IMR-90 (cell line): ENCODE measurements around the gene COL4A2. TPM values are rescaled to one million over a fixed set of nuclear protein-coding genes. Genes with fewer than 3 reads are reported as not detected.

Experiments
- ATAC-seq: fragments of 200-7000 bp; cut with Tn5 transposase; 2 replicates; pipeline ENCODE4 v1.9.1; 2020; ENCODE audit warnings: low read depth, mild to moderate bottlenecking, moderate library complexity
- BruUV-seq: library from RNA; stranded (reverse); fragments of 400-500 nt; replicated peaks from 2 replicates; lab custom pipeline; 2021; lab: Mats Ljungman, UMichigan
- CTCF ChIA-PET: fragments of 300-600 bp; formaldehyde crosslinking; extraction: SDS; loops from one replicate; lab custom pipeline; 2021; ENCODE audit warnings: antibody characterized with exemption; lab: Yijun Ruan, JAX
- POLR2A ChIA-PET: fragments of 300-600 bp; sonication (Branson Sonifier 250); formaldehyde crosslinking; loops from one replicate; lab custom pipeline; 2022; ENCODE audit warnings: antibody characterized with exemption; ENCODE audit not compliant: unreplicated experiment; lab: Charles Lee
- DNase-seq: peaks from one replicate; pipeline ENCODE4 v3.0.0; 2013
- H2AFZ ChIP-seq: replicated peaks from 2 replicates; pipeline ENCODE3; 2013; ENCODE audit warnings: low read length, mild to moderate bottlenecking; ENCODE audit not compliant: poor library complexity
- H2AK5ac ChIP-seq: 2 replicates; pipeline ENCODE4 v1.6.1; 2013; ENCODE audit warnings: low read depth, low read length, inconsistent platforms
- H2AK9ac ChIP-seq: replicated peaks from 2 replicates; pipeline ENCODE3; 2013; ENCODE audit warnings: mild to moderate bottlenecking, low read depth, low read length, moderate library complexity; ENCODE audit not compliant: poor library complexity
- H2BK120ac ChIP-seq: 2 replicates; pipeline ENCODE4 v1.6.1; 2013; ENCODE audit warnings: low read depth, low read length, inconsistent platforms
- H2BK15ac ChIP-seq: 3 replicates; pipeline ENCODE4 v1.6.1; 2013; ENCODE audit warnings: low read depth, low read length, inconsistent platforms
- H2BK20ac ChIP-seq: 2 replicates; pipeline ENCODE4 v1.6.1; 2013; ENCODE audit warnings: low read depth, mild to moderate bottlenecking, inconsistent platforms, low read length, moderate library complexity
- H2BK5ac ChIP-seq: 2 replicates; pipeline ENCODE4 v1.6.1; 2013; ENCODE audit warnings: mild to moderate bottlenecking, low read depth, low read length, inconsistent platforms; ENCODE audit not compliant: poor library complexity, severe bottlenecking
- H3K14ac ChIP-seq: replicated peaks from 2 replicates; pipeline ENCODE4 v1.6.1; 2013; ENCODE audit warnings: low read depth, low read length, inconsistent platforms
- H3K18ac ChIP-seq: 2 replicates; pipeline ENCODE4 v1.6.1; 2013; ENCODE audit warnings: low read depth, low read length, control low read depth
- H3K23ac ChIP-seq: 2 replicates; pipeline ENCODE4 v1.6.1; 2013; ENCODE audit warnings: low read depth, low read length, inconsistent platforms
- H3K27ac ChIP-seq: 2 replicates; pipeline ENCODE4 v1.5.1; 2013; ENCODE audit warnings: mild to moderate bottlenecking, control low read depth, low read length; ENCODE audit not compliant: insufficient read depth
- H3K27me3 ChIP-seq: 2 replicates; pipeline ENCODE4 v1.6.1; 2013; ENCODE audit warnings: low read length; ENCODE audit not compliant: control insufficient read depth, insufficient read depth
- H3K36me3 ChIP-seq: 2 replicates; pipeline ENCODE4 v1.6.1; 2013; ENCODE audit warnings: low read length, mixed read lengths; ENCODE audit not compliant: control insufficient read depth, insufficient read depth
- H3K4ac ChIP-seq: 2 replicates; pipeline ENCODE4 v1.6.1; 2013; ENCODE audit warnings: low read depth, low read length, inconsistent platforms
- H3K4me1 ChIP-seq: 2 replicates; pipeline ENCODE4 v1.6.1; 2013; ENCODE audit warnings: low read length, mixed read lengths; ENCODE audit not compliant: control insufficient read depth, insufficient read depth
- H3K4me2 ChIP-seq: 2 replicates; pipeline ENCODE4 v1.6.1; 2013; ENCODE audit warnings: low read depth, mild to moderate bottlenecking, control low read depth, low read length, moderate library complexity
- H3K4me3 ChIP-seq: 2 replicates; pipeline ENCODE4 v1.5.1; 2013; ENCODE audit warnings: low read depth, mild to moderate bottlenecking, control low read depth, low read length, moderate library complexity; ENCODE audit not compliant: insufficient read depth
- H3K56ac ChIP-seq: 2 replicates; pipeline ENCODE4 v1.6.1; 2013; ENCODE audit warnings: low read length, inconsistent platforms; ENCODE audit not compliant: insufficient read depth; ENCODE audit errors: extremely low read depth
- H3K79me1 ChIP-seq, 2 experiments: 2 replicates each; pipeline ENCODE4 v1.6.1; 2013; ENCODE audit warnings: low read length in 2 of 2, inconsistent platforms in 1 of 2, low read depth in 1 of 2
- H3K9ac ChIP-seq: 2 replicates; pipeline ENCODE4 v1.6.1; 2013; ENCODE audit warnings: low read depth, low read length, control low read depth
- H3K9me1 ChIP-seq: 2 replicates; pipeline ENCODE4 v1.6.1; 2013; ENCODE audit warnings: low read length, inconsistent platforms; ENCODE audit not compliant: insufficient read depth
- H3K9me3 ChIP-seq: 2 replicates; pipeline ENCODE4 v1.6.1; 2013; ENCODE audit warnings: low read length; ENCODE audit not compliant: control insufficient read depth, insufficient read depth
- H4K20me1 ChIP-seq: 2 replicates; pipeline ENCODE4 v1.6.1; 2013; ENCODE audit warnings: low read length, inconsistent platforms; ENCODE audit not compliant: insufficient read depth
- H4K5ac ChIP-seq: 2 replicates; pipeline ENCODE4 v1.6.1; 2013; ENCODE audit warnings: mild to moderate bottlenecking, low read depth, low read length, control low read depth
- H4K8ac ChIP-seq, 2 experiments: 2 replicates each; pipeline ENCODE4 v1.6.1; 2013; ENCODE audit warnings: low read depth in 2 of 2, low read length in 2 of 2, control low read depth in 1 of 2, inconsistent platforms in 1 of 2
- H4K91ac ChIP-seq: 2 replicates; pipeline ENCODE4 v1.6.1; 2013; ENCODE audit warnings: low read depth, low read length, inconsistent platforms; ENCODE audit not compliant: insufficient read depth
- BHLHE40 ChIP-seq: fragments of 150-350 bp; IDR thresholded peaks from 2 replicates; pipeline ENCODE4 v1.6.1; 2016; ENCODE audit warnings: mild to moderate bottlenecking, low read depth, low read length
- CEBPB ChIP-seq: IDR thresholded peaks from 2 replicates; pipeline ENCODE4 v1.6.1; 2012; ENCODE audit warnings: low read depth, low read length, improper control_type of control experiment
- CTCF ChIP-seq: conservative IDR thresholded peaks from 2 replicates; pipeline ENCODE4 v1.5.1; 2012; ENCODE audit warnings: mild to moderate bottlenecking, low read depth, low read length, improper control_type of control experiment
- FOS ChIP-seq: fragments of 150-350 bp; IDR thresholded peaks from 2 replicates; pipeline ENCODE4 v1.6.1; 2016; ENCODE audit warnings: low read depth, low read length
- MAFK ChIP-seq: IDR thresholded peaks from 2 replicates; pipeline ENCODE4 v1.6.1; 2012; ENCODE audit warnings: low read depth, low read length, improper control_type of control experiment
- POLR2A ChIP-seq: IDR thresholded peaks from 2 replicates; pipeline ENCODE4 v1.6.1; 2012; ENCODE audit warnings: mild to moderate bottlenecking, low read depth, low read length
- RAD21 ChIP-seq: IDR thresholded peaks from 2 replicates; pipeline ENCODE4 v1.6.1; 2012; ENCODE audit warnings: low read length, improper control_type of control experiment
- RCOR1 ChIP-seq: IDR thresholded peaks from 2 replicates; pipeline ENCODE4 v1.6.1; 2012; ENCODE audit warnings: mild to moderate bottlenecking, low read length, improper control_type of control experiment; ENCODE audit not compliant: insufficient replicate concordance
- SMC3 ChIP-seq: fragments of 150-350 bp; IDR thresholded peaks from 2 replicates; pipeline ENCODE4 v1.6.1; 2016; ENCODE audit warnings: low read depth, mild to moderate bottlenecking, antibody characterized with exemption, low read length, moderate library complexity
- WGBS, 2 experiments: methylation state at CpG; one replicate each; pipeline versions ENCODE4 v1.1.5 to v1.1.7; 2013; ENCODE audit warnings: missing lambda C conversion rate in 2 of 2; ENCODE audit not compliant: insufficient read length in 1 of 2; ENCODE audit errors: extremely low coverage in 2 of 2; 5-methylcytosine and 5-hydroxymethylcytosine counted together
- dilution Hi-C: fragments of 300-500 bp; cut with HindIII; formaldehyde crosslinking; loops from one replicate; pipeline ENCODE4 v1.14.3; 2018; ENCODE audit warnings: low sequenced_read_pairs; ENCODE audit not compliant: unreplicated experiment
- in situ Hi-C: fragments of 300-500 bp; cut with MboI; formaldehyde crosslinking; loops from 3 replicates; pipeline ENCODE4 v1.14.3; 2019; ENCODE audit warnings: low sequenced_read_pairs, inconsistent platforms, mixed read lengths
- intact Hi-C: fragments of 100-400 bp; cut with micrococcal nuclease; formaldehyde crosslinking; loops from 2 replicates; pipeline ENCODE4 v1.10.0; 2022
- polyA plus RNA-seq, 3 experiments: library from polyadenylated mRNA; depleted of rRNA; stranded (reverse); fragments of >200 nt; gene quantifications; 2 replicates each; pipeline ENCODE4 v1.2.3, GENCODE V29; 2012; ENCODE audit warnings: low replicate concordance in 1 of 3
- total RNA-seq: library from RNA; depleted of rRNA; stranded (reverse); fragments of >200 nt; gene quantifications from 2 replicates; pipeline ENCODE4 v1.2.3, GENCODE V29; 2012
- TF ChIP-seq, protein P1 (sequence below): fragments of 150-350 bp; IDR thresholded peaks from 2 replicates; pipeline ENCODE4 v1.6.1; 2016; ENCODE audit warnings: low read depth, mild to moderate bottlenecking, low read length, moderate library complexity, borderline replicate concordance

Gene COL4A2
- total and polyA plus RNA-seq, 2 of the 4 experiments (the other 2 are of a cell fraction): 90.7 to 457 TPM

DNA sequence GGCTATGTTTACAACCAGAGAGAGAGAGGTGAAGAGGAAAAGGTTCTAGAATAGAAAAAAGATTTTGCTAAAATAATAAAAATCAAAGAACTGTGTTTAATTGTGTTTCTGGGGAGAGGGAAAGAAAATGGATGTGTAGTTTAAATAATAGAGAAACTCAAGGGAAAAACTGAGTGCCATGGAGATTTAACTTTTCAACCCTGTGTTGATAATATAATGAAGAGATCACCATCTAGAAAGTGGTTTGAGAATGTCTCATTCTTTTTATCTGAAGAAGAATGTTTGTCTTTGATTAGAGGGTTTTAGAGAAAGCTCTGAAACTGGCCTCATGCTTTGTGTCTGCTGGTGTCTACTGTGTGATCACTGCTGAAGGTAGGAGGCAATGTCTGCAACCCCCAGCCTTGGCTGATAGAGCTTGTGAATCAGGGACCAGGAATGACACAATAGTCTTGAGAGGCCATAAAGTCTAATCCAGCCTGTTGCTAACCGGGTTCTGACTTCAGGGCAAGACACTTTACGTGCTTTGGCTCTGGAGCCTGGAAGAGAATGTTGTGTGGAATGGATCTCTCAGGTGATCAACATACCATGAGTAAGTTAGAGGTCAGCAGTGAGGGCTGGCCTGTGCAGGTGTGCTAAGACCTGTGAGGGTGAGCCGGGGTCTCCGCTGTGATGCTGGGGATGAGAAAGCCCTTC is 5.4 kb downstream of the COL4A2 start:
- POLR2A ChIA-PET: interaction anchor here (1.0 to 1.2 kb wide), 4 partner anchors 11 to 99 kb away, joined by 3 to 4 read pairs (median 4); no protein-coding TSS in a partner anchor
- H3K4me2 ChIP-seq: peak overlapping the region; percentile 14; the same call in 1 of the 2 replicates
- no CpG with 5 or more reads among the region's 4 CpGs for WGBS, 2 experiments

More for the DNA sequence above, 5.4 kb downstream of the COL4A2 start:
- peak overlapping the region; percentile 85 for H3K14ac ChIP-seq
- H3K56ac ChIP-seq: no peak overlapping the region
- ATAC-seq (peak; percentile 52), DNase-seq (peak; percentile 93)
- H3K27me3 ChIP-seq: no peaks in the 10 kb centered on the region
- H2AFZ ChIP-seq: no peak overlapping the region
- peak overlapping the region; percentile 70 for H2BK5ac ChIP-seq
- 0 out of 2 replicates have a peak overlapping the region, but pooled peaks have one; percentile 16 for H3K9ac ChIP-seq
- H3K23ac ChIP-seq: peak overlapping the region; percentile 84
- peaks cover 42% of the 10 kb centered on the region for H3K9me1 ChIP-seq
- peak overlapping the region; percentile 30; the same call in 1 of the 2 replicates for H2BK20ac ChIP-seq
- peaks cover 76% of the 10 kb centered on the region for H4K20me1 ChIP-seq
- H2AK9ac ChIP-seq: peak overlapping the region; percentile 51
- intact Hi-C loops: no loop called here
- dilution Hi-C loops: no loop called here
- H3K4ac ChIP-seq: peak overlapping the region; percentile 56
- CTCF ChIA-PET: interaction anchor here (0.6 to 1.0 kb wide), 3 partner anchors 11 to 100 kb away, joined by 3 to 5 read pairs (median 4); no protein-coding TSS in a partner anchor
- H3K9me3 ChIP-seq: no peaks in the 10 kb centered on the region
- 0 out of 3 replicates have a peak overlapping the region, but pooled peaks have one; percentile 26 for H2BK15ac ChIP-seq
- TF ChIP-seq MAFK: no peak
- TF ChIP-seq RAD21: peak; percentile 32
- peak; percentile 24; the same call in 1 of the 2 replicates for TF ChIP-seq SMC3
- peak; percentile 20; the same call in 1 of the 2 replicates for TF ChIP-seq CTCF
- peak; percentile 74 for TF ChIP-seq POLR2A
- TF ChIP-seq, protein P1, sequence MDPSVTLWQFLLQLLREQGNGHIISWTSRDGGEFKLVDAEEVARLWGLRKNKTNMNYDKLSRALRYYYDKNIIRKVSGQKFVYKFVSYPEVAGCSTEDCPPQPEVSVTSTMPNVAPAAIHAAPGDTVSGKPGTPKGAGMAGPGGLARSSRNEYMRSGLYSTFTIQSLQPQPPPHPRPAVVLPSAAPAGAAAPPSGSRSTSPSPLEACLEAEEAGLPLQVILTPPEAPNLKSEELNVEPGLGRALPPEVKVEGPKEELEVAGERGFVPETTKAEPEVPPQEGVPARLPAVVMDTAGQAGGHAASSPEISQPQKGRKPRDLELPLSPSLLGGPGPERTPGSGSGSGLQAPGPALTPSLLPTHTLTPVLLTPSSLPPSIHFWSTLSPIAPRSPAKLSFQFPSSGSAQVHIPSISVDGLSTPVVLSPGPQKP: no peak
- TF ChIP-seq FOS: peak; percentile 66
- peak; percentile 64 for TF ChIP-seq BHLHE40
- peak; percentile 87 for TF ChIP-seq CEBPB
- peak; percentile 64 for TF ChIP-seq RCOR1
- H2BK120ac ChIP-seq: peak overlapping the region; percentile 80
- H2AK5ac ChIP-seq: peak overlapping the region; percentile 89
- H3K36me3 ChIP-seq: peaks cover 60% of the 10 kb centered on the region
- H3K18ac ChIP-seq: peak overlapping the region; percentile 61
- H4K91ac ChIP-seq: 0 out of 2 replicates have a peak overlapping the region, but pooled peaks have one; percentile 43
- peak overlapping the region in 1 of 2 experiments; percentile 76; a peak in 3 of 4 replicates for H4K8ac ChIP-seq
- no peak overlapping the region for H3K4me3 ChIP-seq
- peaks cover 28% of the 10 kb centered on the region for H3K4me1 ChIP-seq
- H3K79me1 ChIP-seq: peaks cover 5 to 77% of the 10 kb centered on the region in 2 experiments
- H4K5ac ChIP-seq: peak overlapping the region; percentile 27; the same call in 1 of the 2 replicates
- BruUV-seq: no TSS peak
- H3K27ac ChIP-seq: peak overlapping the region; percentile 74
- in situ Hi-C loops: no loop called here
